GM23338 (cell line): ENCODE results near the gene LAMTOR4. TPM values are rescaled to one million over a fixed set of nuclear protein-coding genes. Genes with fewer than 3 reads are reported as not detected.

Source experiments
- ATAC-seq: fragments of 200-7000 bp; cut with Tn5 transposase; 3 replicates; pipeline ENCODE4 v1.9.1; 2020
- DNase-seq: peaks from one replicate; pipeline ENCODE4 v3.0.0-alpha.2; 2015; ENCODE audit warnings: low spot score
- H2AFZ ChIP-seq: fragments of 200-600 bp; sonication (generic); 2 replicates; pipeline ENCODE4 v1.8.0; 2016; ENCODE audit warnings: antibody characterized with exemption, mild to moderate bottlenecking, moderate library complexity
- H3F3A ChIP-seq: fragments of 200-600 bp; sonication (generic); replicated peaks from 2 replicates; pipeline ENCODE4 v1.8.0; 2017; ENCODE audit warnings: antibody characterized with exemption, mixed run types, low read depth
- H3K27ac ChIP-seq: fragments of 200-600 bp; sonication (generic); 2 replicates; pipeline ENCODE4 v1.6.1; 2016; ENCODE audit warnings: low read depth
- H3K27me3 ChIP-seq: fragments of 200-600 bp; sonication (generic); 2 replicates; pipeline ENCODE4 v1.8.0; 2016; ENCODE audit warnings: mild to moderate bottlenecking, mixed run types, moderate library complexity; ENCODE audit not compliant: insufficient read depth
- H3K36me3 ChIP-seq: fragments of 200-600 bp; sonication (generic); 2 replicates; pipeline ENCODE4 v1.8.0; 2016; ENCODE audit warnings: mild to moderate bottlenecking; ENCODE audit not compliant: insufficient read depth
- H3K4me1 ChIP-seq: fragments of 200-600 bp; sonication (generic); 2 replicates; pipeline ENCODE4 v1.8.0; 2016; ENCODE audit warnings: mild to moderate bottlenecking, moderate library complexity; ENCODE audit not compliant: insufficient read depth
- H3K4me2 ChIP-seq: fragments of 200-600 bp; sonication (generic); 2 replicates; pipeline ENCODE4 v1.7.1; 2017; ENCODE audit warnings: mixed run types
- H3K4me3 ChIP-seq: fragments of 200-600 bp; sonication (generic); 2 replicates; pipeline ENCODE4 v1.6.1; 2016; ENCODE audit warnings: mixed run types
- H3K79me2 ChIP-seq: fragments of 200-600 bp; sonication (generic); replicated peaks from 2 replicates; pipeline ENCODE4 v1.8.0; 2017; ENCODE audit warnings: mild to moderate bottlenecking; ENCODE audit not compliant: insufficient read depth
- H3K9me2 ChIP-seq: fragments of 200-600 bp; sonication (generic); 2 replicates; pipeline ENCODE4 v1.8.0; 2017; ENCODE audit not compliant: insufficient read depth
- H4K20me1 ChIP-seq: fragments of 200-600 bp; sonication (generic); replicated peaks from 2 replicates; pipeline ENCODE4 v1.8.0; 2017; ENCODE audit warnings: mild to moderate bottlenecking; ENCODE audit not compliant: insufficient read depth
- H3K27ac Mint-ChIP-seq: 2 replicates; pipeline ENCODE4 v1.8.0; 2020; ENCODE audit warnings: inconsistent platforms, mild to moderate bottlenecking, moderate library complexity, mixed read lengths
- H3K27me3 Mint-ChIP-seq: 3 replicates; pipeline ENCODE4 v1.8.0; 2022; ENCODE audit warnings: low read depth, mild to moderate bottlenecking, moderate library complexity, mixed read lengths, inconsistent platforms; ENCODE audit not compliant: insufficient read depth, poor library complexity
- H3K36me3 Mint-ChIP-seq: 3 replicates; pipeline ENCODE4 v1.8.0; 2021; ENCODE audit warnings: low read depth, mild to moderate bottlenecking, inconsistent platforms, moderate library complexity, mixed read lengths
- H3K4me1 Mint-ChIP-seq: 3 replicates; pipeline ENCODE4 v1.8.0; 2020; ENCODE audit warnings: mild to moderate bottlenecking, inconsistent platforms, mixed read lengths
- H3K4me3 Mint-ChIP-seq: 3 replicates; pipeline ENCODE4 v1.8.0; 2021; ENCODE audit warnings: moderate library complexity, mild to moderate bottlenecking, inconsistent platforms, mixed read lengths
- H3K9me3 Mint-ChIP-seq: 3 replicates; pipeline ENCODE4 v1.8.0; 2020; ENCODE audit warnings: moderate library complexity, mild to moderate bottlenecking, inconsistent platforms, mixed read lengths
- CREB1 ChIP-seq: fragments of 250-450 bp; sonication (Bioruptor Pico); IDR thresholded peaks from 2 replicates; pipeline ENCODE4 v1.5.0; 2020; ENCODE audit warnings: low read depth, mild to moderate bottlenecking, moderate library complexity
- CTCF ChIP-seq, 2 experiments: fragments of 200-600 bp in 1 of 2; sonication (generic) in 1 of 2; conservative IDR thresholded peaks; 2 replicates each; pipeline versions ENCODE4 v1.5.1 to v1.6.1; 2016 to 2017; ENCODE audit warnings: antibody characterized with exemption in 2 of 2, low read depth in 2 of 2, mild to moderate bottlenecking in 2 of 2, moderate library complexity in 1 of 2
- ETS1 ChIP-seq: IDR thresholded peaks from 2 replicates; pipeline ENCODE4 v1.6.1; 2016; ENCODE audit warnings: antibody characterized with exemption
- EZH2 ChIP-seq: fragments of 200-600 bp; sonication (generic); IDR thresholded peaks from one replicate; pipeline ENCODE4 v1.8.0; 2017; ENCODE audit warnings: antibody characterized with exemption, mild to moderate bottlenecking, low read depth; ENCODE audit not compliant: unreplicated experiment
- EZH2phosphoT487 ChIP-seq: fragments of 200-600 bp; sonication (generic); IDR thresholded peaks from one replicate; pipeline ENCODE4 v1.8.1; 2018; ENCODE audit warnings: antibody characterized with exemption; ENCODE audit not compliant: unreplicated experiment
- JUNB ChIP-seq: IDR thresholded peaks from one replicate; pipeline ENCODE4 v1.6.1; 2016; ENCODE audit warnings: antibody characterized with exemption; ENCODE audit not compliant: unreplicated experiment
- NANOG ChIP-seq: IDR thresholded peaks from 2 replicates; pipeline ENCODE4 v1.6.1; 2016; ENCODE audit warnings: antibody characterized with exemption, borderline replicate concordance
- POLR2AphosphoS5 ChIP-seq: IDR thresholded peaks from 2 replicates; pipeline ENCODE4 v1.6.1; 2016; ENCODE audit warnings: antibody characterized with exemption, low read depth
- REST ChIP-seq: IDR thresholded peaks from one replicate; pipeline ENCODE4 v1.6.1; 2018; ENCODE audit warnings: antibody characterized with exemption; ENCODE audit not compliant: unreplicated experiment
- STAT1 ChIP-seq: IDR thresholded peaks from one replicate; pipeline ENCODE4 v1.6.1; 2016; ENCODE audit warnings: antibody characterized with exemption; ENCODE audit not compliant: unreplicated experiment
- ZNF114 ChIP-seq: fragments of 250-450 bp; sonication (Bioruptor Pico); IDR thresholded peaks from 2 replicates; pipeline ENCODE4 v1.5.0; 2020; ENCODE audit warnings: mild to moderate bottlenecking, moderate library complexity
- ZNF462 ChIP-seq: fragments of 250-450 bp; sonication (Bioruptor Pico); IDR thresholded peaks from 2 replicates; pipeline ENCODE4 v1.5.0; 2020; ENCODE audit warnings: mild to moderate bottlenecking, moderate library complexity
- long read RNA-seq: library from polyadenylated mRNA; unstranded; transcript quantifications from one replicate; pipeline ENCODE4 v2.0.0, GENCODE V29; 2020; ENCODE audit not compliant: unreplicated experiment
- polyA plus RNA-seq: library from polyadenylated mRNA; unstranded; fragments of >200 nt; fragmentation: Nextera tagmentation; extraction: Ambion mirVana; gene quantifications from 2 replicates; pipeline ENCODE4 v1.2.1, GENCODE V29; 2016
- total RNA-seq: library from RNA; depleted of rRNA; stranded (reverse); fragments of >200 nt; shearing (Covaris generic); gene quantifications from 2 replicates; pipeline ENCODE4 v1.2.3, GENCODE V29; 2014; rRNA removed

LAMTOR4 gene
- 138 and 145 TPM in 2 replicates for total RNA-seq
- polyA plus RNA-seq: 329 and 333 TPM in 2 replicates
- long read RNA-seq, transcript LAMTOR4-204 (3 exons, 371 nt): minor isoform, 6 of 119 reads
- long read RNA-seq, transcript LAMTOR4-205 (4 exons, 621 nt): minor isoform, 6 of 119 reads
- long read RNA-seq, transcript LAMTOR4-201 (4 exons, 605 nt): major isoform, 91 of 119 reads
- long read RNA-seq, partial matches to known transcripts: 2 of 119 reads
- long read RNA-seq, other reads (novel, unspliced or antisense): 5 of 119 reads

GRCh38 chr7:100148559-100149328 lies at the start of gene LAMTOR4:
Gene LAMTOR4, plus strand, starts transcription at chr7:100148918. Its CDS starts 55 bp downstream, at chr7:100148973.
- peaks cover 18% of the 10 kb centered on the region for H3F3A ChIP-seq
- peak within 1 kb of the TSS; percentile 80 for H2AFZ ChIP-seq
- H4K20me1 ChIP-seq: peaks cover 10% of the 10 kb centered on the region
- H3K27me3 ChIP-seq: no peaks in the 10 kb centered on the region
- no peak for TF ChIP-seq NANOG
- TF ChIP-seq ZNF462 (CRISPR knock-in tag): no peak
- TF ChIP-seq EZH2: no peak
- TF ChIP-seq REST: no peak
- TF ChIP-seq POLR2AphosphoS5: peak; percentile 94
- TF ChIP-seq CREB1: peak; percentile 76
- TF ChIP-seq ETS1: no peak; the same call in 1 of the 2 replicates
- no peak for TF ChIP-seq STAT1
- TF ChIP-seq JUNB: no peak
- TF ChIP-seq ZNF114 (CRISPR knock-in tag): no peak
- no peak for TF ChIP-seq EZH2phosphoT487
- TF ChIP-seq CTCF (conservative IDR thresholded peaks at IDR 0.05; ENCODE audit: low read depth in 2 of 2): peak in 1 of 2 experiments; percentile 23; a peak in 2 of 4 replicates
- H3K4me1 ChIP-seq: peaks cover 22% of the 10 kb centered on the region
- Mint-ChIP-seq H3K27ac (peak within 1 kb of the TSS; percentile 90), H3K4me3 (peak within 1 kb of the TSS; percentile 95), H3K36me3 (peaks cover 30% of the 10 kb centered on the region), H3K9me3 (peaks cover 4% of the 10 kb centered on the region; the same call in 1 of the 3 replicates), H3K4me1 (peaks cover 25% of the 10 kb centered on the region), H3K27me3 (peaks cover 17% of the 10 kb centered on the region)
- peak within 1 kb of the TSS; percentile 91 for H3K27ac ChIP-seq
- peaks cover 29% of the 10 kb centered on the region for H3K79me2 ChIP-seq
- H3K4me3 ChIP-seq: peak within 1 kb of the TSS; percentile 97
- no peaks in the 10 kb centered on the region for H3K36me3 ChIP-seq
- peak; percentile 96 for ATAC-seq
- no peaks in the 10 kb centered on the region for H3K9me2 ChIP-seq
- H3K4me2 ChIP-seq: peak within 1 kb of the TSS; percentile 89
- DNase-seq: peak; percentile 100
